HepG2 (cell line): ENCODE results near the gene TANGO2. TPM values are rescaled to one million over a fixed set of nuclear protein-coding genes. Genes with fewer than 3 reads are reported as not detected.

Source experiments
- FOXP1 ChIP-seq, 2 experiments: fragments of 450-650 bp in 1 of 2; IDR thresholded peaks; 2 replicates each; pipeline ENCODE4 v1.6.1; 2017 to 2018; ENCODE audit warnings: antibody characterized with exemption in 1 of 2
- JUN ChIP-seq: sonication (generic); formaldehyde crosslinking; IDR thresholded peaks from 2 replicates; pipeline ENCODE4 v1.4.0; 2020; ENCODE audit warnings: mild to moderate bottlenecking, missing genetic modification reagents
- KDM5B ChIP-seq: sonication (generic); formaldehyde crosslinking; IDR thresholded peaks from 2 replicates; pipeline ENCODE4 v1.4.0; 2020; ENCODE audit warnings: missing genetic modification reagents, mild to moderate bottlenecking, borderline replicate concordance
- MATR3 ChIP-seq: sonication (generic); formaldehyde crosslinking; IDR thresholded peaks from 2 replicates; pipeline ENCODE4 v1.4.0; 2020; ENCODE audit warnings: missing genetic modification reagents
- NFE2L2 ChIP-seq: fragments of 150-350 bp; IDR thresholded peaks from 2 replicates; pipeline ENCODE4 v1.6.1; 2014; ENCODE audit warnings: low read length
- NFYB ChIP-seq: sonication (generic); formaldehyde crosslinking; IDR thresholded peaks from 2 replicates; pipeline ENCODE4 v1.4.0; 2020; ENCODE audit warnings: missing genetic modification reagents
- PCBP1 ChIP-seq: fragments of 200-400 bp; formaldehyde crosslinking; IDR thresholded peaks from 2 replicates; pipeline ENCODE4 v1.6.1; 2017; ENCODE audit warnings: mild to moderate bottlenecking, low read depth, low read length, borderline replicate concordance
- RFX1 ChIP-seq: fragments of 450-650 bp; IDR thresholded peaks from 2 replicates; pipeline ENCODE4 v1.6.1; 2017
- SP1 ChIP-seq, 2 experiments: fragments of 450-650 bp in 1 of 2; sonication (generic) in 1 of 2; formaldehyde crosslinking in 1 of 2; IDR thresholded peaks; 2 replicates each; pipeline versions ENCODE4 v1.4.0 to v1.6.1; 2016 to 2020; ENCODE audit warnings: missing genetic modification reagents in 1 of 2
- SSRP1 ChIP-seq: IDR thresholded peaks from 2 replicates; pipeline ENCODE4 v1.6.1; 2016; ENCODE audit warnings: control low read depth
- WIZ ChIP-seq: sonication (generic); formaldehyde crosslinking; IDR thresholded peaks from 2 replicates; pipeline ENCODE4 v1.5.1; 2020; ENCODE audit warnings: mild to moderate bottlenecking, missing genetic modification reagents
- ZBTB37 ChIP-seq: sonication (generic); formaldehyde crosslinking; IDR thresholded peaks from 2 replicates; pipeline ENCODE4 v1.4.0; 2020; ENCODE audit warnings: mild to moderate bottlenecking, missing genetic modification reagents
- ZBTB38 ChIP-seq: sonication (generic); formaldehyde crosslinking; IDR thresholded peaks from 2 replicates; pipeline ENCODE4 v1.5.1; 2020; ENCODE audit warnings: mild to moderate bottlenecking, missing genetic modification reagents
- ZC3H4 ChIP-seq: sonication (generic); formaldehyde crosslinking; IDR thresholded peaks from 2 replicates; pipeline ENCODE4 v1.4.0; 2020; ENCODE audit warnings: missing genetic modification reagents, borderline replicate concordance
- ZFP37 ChIP-seq: sonication (generic); formaldehyde crosslinking; IDR thresholded peaks from 2 replicates; pipeline ENCODE4 v1.4.0; 2020; ENCODE audit warnings: missing genetic modification reagents, borderline replicate concordance
- ZNF136 ChIP-seq: sonication (generic); formaldehyde crosslinking; IDR thresholded peaks from 2 replicates; pipeline ENCODE4 v1.8.1; 2022; ENCODE audit warnings: low read depth, mild to moderate bottlenecking, moderate library complexity, missing genetic modification reagents
- ZNF280B ChIP-seq: sonication (generic); formaldehyde crosslinking; IDR thresholded peaks from 2 replicates; pipeline ENCODE4 v1.5.0; 2020; ENCODE audit warnings: missing genetic modification reagents, mild to moderate bottlenecking, borderline replicate concordance
- ZNF788 ChIP-seq: sonication (generic); formaldehyde crosslinking; IDR thresholded peaks from 2 replicates; pipeline ENCODE4 v1.5.0; 2020; ENCODE audit warnings: mild to moderate bottlenecking, missing genetic modification reagents, borderline replicate concordance
- polyA plus RNA-seq, 8 experiments: library from polyadenylated mRNA; depleted of rRNA in 3 of 8; stranded (reverse) in 7 of 8; unstranded in 1 of 8; fragments of >200 nt; fragmentation: Illumina TruSeq in 4 of 8; extraction: Trizol in 4 of 8; gene quantifications; 2 replicates each; pipeline versions ENCODE4 v1.2.1 to v1.2.3, GENCODE V29; 2011 to 2016; ENCODE audit warnings: low read depth in 4 of 8, missing spikeins in 1 of 8, mixed read lengths in 1 of 8; ENCODE audit not compliant: insufficient read depth in 1 of 8
- total RNA-seq, 5 experiments: library from RNA; depleted of rRNA; stranded (reverse); fragments of >200 nt; fragmentation: Illumina TruSeq; extraction: Trizol; gene quantifications; 2 replicates each; pipeline ENCODE4 v1.2.3, GENCODE V29; 2016; ENCODE audit warnings: low read depth in 1 of 5
- TF ChIP-seq, protein P1 (sequence below): sonication (generic); formaldehyde crosslinking; IDR thresholded peaks from 2 replicates; pipeline ENCODE4 v1.4.0; 2020; ENCODE audit warnings: missing genetic modification reagents
- TF ChIP-seq, protein P2 (sequence below): sonication (generic); formaldehyde crosslinking; IDR thresholded peaks from 2 replicates; pipeline ENCODE4 v1.8.0; 2022; ENCODE audit warnings: missing genetic modification reagents, mild to moderate bottlenecking, borderline replicate concordance

TANGO2 gene
- total and polyA plus RNA-seq, 2 of the 13 experiments (the other 11 are each of a cell fraction or from before 2014, with no cell fraction given) = 12.9 to 14.8 TPM

- TF ChIP-seq ZBTB37 (CRISPR knock-in tag) (no peak), FOXP1 (IDR thresholded peaks at IDR 0.05) (no peak), FOXP1 (CRISPR knock-in tag; IDR thresholded peaks at IDR 0.05) (no peak), KDM5B (CRISPR knock-in tag) (no peak), ZBTB38 (CRISPR knock-in tag) (no peak; the same call in 1 of the 2 replicates), WIZ (CRISPR knock-in tag) (no peak), SSRP1 (CRISPR knock-in tag) (no peak), NFE2L2 (no peak), MATR3 (CRISPR knock-in tag) (no peak), ZFP37 (no peak), SP1 (IDR thresholded peaks at IDR 0.05) (no peak), SP1 (CRISPR knock-in tag; IDR thresholded peaks at IDR 0.05) (peak; percentile 73; the same call in 1 of the 2 replicates), NFYB (CRISPR knock-in tag) (peak; percentile 97), JUN (CRISPR knock-in tag) (no peak), ZNF788 (CRISPR knock-in tag) (no peak), ZNF280B (CRISPR knock-in tag) (0 out of 2 replicates have a peak, but pooled peaks have one; percentile 52), ZC3H4 (no peak), RFX1 (no peak), ZNF136 (0 out of 2 replicates have a peak, but pooled peaks have one; percentile 70), PCBP1 (no peak)
- TF ChIP-seq, protein P1, sequence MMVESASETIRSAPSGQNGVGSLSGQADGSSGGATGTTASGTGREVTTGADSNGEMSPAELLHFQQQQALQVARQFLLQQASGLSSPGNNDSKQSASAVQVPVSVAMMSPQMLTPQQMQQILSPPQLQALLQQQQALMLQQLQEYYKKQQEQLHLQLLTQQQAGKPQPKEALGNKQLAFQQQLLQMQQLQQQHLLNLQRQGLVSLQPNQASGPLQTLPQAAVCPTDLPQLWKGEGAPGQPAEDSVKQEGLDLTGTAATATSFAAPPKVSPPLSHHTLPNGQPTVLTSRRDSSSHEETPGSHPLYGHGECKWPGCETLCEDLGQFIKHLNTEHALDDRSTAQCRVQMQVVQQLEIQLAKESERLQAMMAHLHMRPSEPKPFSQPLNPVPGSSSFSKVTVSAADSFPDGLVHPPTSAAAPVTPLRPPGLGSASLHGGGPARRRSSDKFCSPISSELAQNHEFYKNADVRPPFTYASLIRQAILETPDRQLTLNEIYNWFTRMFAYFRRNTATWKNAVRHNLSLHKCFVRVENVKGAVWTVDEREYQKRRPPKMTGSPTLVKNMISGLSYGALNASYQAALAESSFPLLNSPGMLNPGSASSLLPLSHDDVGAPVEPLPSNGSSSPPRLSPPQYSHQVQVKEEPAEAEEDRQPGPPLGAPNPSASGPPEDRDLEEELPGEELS (CRISPR knock-in tag) = no peak
- TF ChIP-seq, protein P2, sequence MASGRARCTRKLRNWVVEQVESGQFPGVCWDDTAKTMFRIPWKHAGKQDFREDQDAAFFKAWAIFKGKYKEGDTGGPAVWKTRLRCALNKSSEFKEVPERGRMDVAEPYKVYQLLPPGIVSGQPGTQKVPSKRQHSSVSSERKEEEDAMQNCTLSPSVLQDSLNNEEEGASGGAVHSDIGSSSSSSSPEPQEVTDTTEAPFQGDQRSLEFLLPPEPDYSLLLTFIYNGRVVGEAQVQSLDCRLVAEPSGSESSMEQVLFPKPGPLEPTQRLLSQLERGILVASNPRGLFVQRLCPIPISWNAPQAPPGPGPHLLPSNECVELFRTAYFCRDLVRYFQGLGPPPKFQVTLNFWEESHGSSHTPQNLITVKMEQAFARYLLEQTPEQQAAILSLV (CRISPR knock-in tag) = 0 out of 2 replicates have a peak, but pooled peaks have one; percentile 5
Measured at GRCh38 chr22:20016734-20017621, 3.9 kb upstream of the TANGO2 start, which contains the start of gene ARVCF (continued).
